ENCODE data around the gene PROP1.

DNA sequence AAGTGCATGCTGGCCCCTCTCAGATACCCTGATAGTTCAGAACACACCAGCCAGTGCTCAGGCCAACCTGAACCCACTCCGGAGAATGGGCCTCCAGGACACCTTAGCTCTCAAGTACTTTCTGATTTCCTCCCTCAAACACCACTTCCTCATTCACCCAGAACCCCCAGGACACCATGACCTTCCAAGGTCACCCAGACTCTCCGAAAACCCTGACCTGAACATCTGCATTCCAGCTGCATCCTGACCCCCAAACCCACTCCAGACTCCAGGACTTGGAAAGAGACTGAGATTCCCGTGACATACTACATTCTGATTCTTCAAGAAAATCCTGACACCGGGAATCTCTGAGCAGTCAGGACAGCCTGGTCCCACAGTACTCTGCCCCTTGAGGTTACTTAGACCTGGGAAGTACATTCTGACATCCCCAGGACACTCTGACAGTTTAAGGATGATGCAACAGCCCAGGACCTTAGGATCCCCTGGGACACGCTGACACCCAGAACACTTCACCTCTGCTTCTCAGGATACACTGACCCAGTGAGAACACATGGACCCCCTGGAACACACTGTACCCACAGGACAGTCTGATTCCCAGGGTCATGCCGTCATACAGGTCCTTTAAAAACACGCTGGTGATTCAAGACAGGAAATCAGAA, 747 bp upstream of the PROP1 start:
- TF ChIP-seq, protein P1, sequence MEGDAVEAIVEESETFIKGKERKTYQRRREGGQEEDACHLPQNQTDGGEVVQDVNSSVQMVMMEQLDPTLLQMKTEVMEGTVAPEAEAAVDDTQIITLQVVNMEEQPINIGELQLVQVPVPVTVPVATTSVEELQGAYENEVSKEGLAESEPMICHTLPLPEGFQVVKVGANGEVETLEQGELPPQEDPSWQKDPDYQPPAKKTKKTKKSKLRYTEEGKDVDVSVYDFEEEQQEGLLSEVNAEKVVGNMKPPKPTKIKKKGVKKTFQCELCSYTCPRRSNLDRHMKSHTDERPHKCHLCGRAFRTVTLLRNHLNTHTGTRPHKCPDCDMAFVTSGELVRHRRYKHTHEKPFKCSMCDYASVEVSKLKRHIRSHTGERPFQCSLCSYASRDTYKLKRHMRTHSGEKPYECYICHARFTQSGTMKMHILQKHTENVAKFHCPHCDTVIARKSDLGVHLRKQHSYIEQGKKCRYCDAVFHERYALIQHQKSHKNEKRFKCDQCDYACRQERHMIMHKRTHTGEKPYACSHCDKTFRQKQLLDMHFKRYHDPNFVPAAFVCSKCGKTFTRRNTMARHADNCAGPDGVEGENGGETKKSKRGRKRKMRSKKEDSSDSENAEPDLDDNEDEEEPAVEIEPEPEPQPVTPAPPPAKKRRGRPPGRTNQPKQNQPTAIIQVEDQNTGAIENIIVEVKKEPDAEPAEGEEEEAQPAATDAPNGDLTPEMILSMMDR (IDR thresholded peaks at IDR 0.05; ENCODE audit: low read depth, low read length): no peak
- no peak for TF ChIP-seq EZH2phosphoT487 (IDR thresholded peaks at IDR 0.05; ENCODE audit: low read depth)

Measured in OCI-LY3 (cell line).